HCEC 1CT (cell line): ENCODE results near the gene KRT79.
"Not testable (repeated sequence)": the region's sequence is repeated elsewhere in the genome, so short reads cannot be mapped to it uniquely, and the experiment has no call there.

ENCODE experiments used
- DNase-seq: peaks from one replicate; pipeline ENCODE4 v3.0.0-alpha.2; 2017

KRT79 gene

DNA sequence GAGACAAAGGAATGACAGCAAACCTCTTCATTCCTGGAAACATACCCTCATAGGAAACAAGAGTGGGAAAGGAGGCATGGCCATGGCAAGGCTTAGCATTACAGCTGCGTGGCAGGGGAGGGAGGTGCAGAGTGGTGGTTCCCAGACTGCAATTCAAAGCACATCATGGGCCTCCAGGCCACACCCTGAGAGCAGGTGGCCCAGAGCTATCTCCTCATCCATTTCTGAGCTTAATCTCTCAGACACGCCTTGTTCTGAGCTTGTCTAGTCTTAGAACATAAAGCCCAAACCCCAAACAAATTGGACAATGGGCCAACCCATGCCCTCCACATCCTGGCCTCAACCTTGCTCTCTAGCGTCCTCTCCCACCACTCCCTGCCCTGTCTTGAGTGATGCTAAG lies 32.3 kb downstream of the KRT79 start:
- DNase-seq = no peak

DNA sequence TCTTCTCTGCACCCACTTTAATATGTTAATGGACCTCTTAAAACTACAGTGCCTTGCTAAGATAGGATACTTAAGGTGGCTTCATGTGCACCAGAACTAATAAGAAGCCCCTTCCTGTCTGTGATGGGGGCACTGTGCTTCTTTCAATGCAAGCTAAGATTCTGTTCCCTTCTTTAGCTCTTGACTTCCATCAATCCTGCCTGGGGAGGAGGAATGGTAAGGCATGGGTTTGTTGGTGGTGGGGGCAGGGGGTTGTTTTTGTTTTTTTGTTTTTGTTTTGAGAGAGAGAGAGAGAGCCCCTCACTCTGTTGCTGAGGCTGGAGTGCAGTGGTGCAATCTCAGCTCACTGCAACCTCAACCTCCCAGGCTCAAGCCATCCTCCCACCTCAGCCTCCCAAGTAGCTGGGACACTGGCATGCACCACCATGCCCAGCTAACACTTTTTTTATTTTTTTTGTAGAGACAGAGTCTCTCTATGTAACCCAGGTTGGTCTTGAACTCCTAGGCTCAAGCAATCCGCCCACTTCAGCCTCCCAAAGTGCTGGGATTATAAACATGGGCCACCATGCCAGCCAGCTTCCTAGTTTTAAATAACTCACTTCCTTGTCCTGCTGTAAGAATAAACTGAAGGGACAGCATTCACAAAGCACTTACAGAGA lies 33.7 kb downstream of the KRT79 start:
- no peak for DNase-seq

GRCh38 chr12:52799505-52800211 lies 34.5 kb downstream of the KRT79 start:
- DNase-seq = no peak

- peak; percentile 58 for DNase-seq
These were observed 35.2 kb downstream of the KRT79 start for GRCh38 chr12:52798671-52799504.

- peak; percentile 83 for DNase-seq
These were observed 36.0 kb downstream of the KRT79 start for GRCh38 chr12:52798003-52798670.

- DNase-seq = no peak
These were observed 36.6 kb downstream of the KRT79 start for GRCh38 chr12:52797529-52797894.

DNA sequence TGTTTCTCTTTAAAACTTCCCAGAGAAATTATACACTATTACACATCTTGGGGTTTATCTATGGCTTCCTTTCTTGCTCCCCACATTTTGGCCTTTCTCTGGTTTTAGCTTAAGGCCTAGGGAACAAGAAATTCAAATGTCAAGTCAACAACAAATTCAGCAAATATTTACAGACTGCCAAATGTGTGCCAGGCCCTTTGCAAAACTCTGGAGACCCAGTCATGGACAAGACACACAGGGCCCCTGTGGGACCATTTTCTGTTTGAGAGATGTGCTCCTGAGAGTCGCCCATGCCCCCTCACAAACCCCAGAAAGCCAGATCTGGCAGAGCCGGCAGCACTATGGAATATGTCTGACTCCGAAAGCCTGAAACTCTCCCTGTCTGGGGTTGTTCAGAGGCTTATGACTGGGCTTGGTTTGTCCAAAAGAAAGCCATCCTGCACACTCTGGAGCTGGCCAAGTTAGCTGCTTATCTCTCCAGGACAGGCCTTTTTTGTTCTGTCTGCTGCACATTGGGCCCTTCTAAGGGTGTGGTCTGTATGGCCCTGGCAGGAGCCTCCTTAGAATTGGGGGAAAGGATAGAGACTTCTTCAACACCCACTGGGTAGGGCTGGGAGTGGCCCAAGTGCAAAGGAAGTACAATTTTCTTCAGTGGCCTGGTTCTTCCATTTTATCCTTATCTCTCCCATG lies 37.1 kb downstream of the KRT79 start:
- no peak for DNase-seq

GRCh38 chr12:52796429-52796794 lies 37.7 kb downstream of the KRT79 start:
- no peak for DNase-seq

- DNase-seq = no peak
These were observed 38.2 kb downstream of the KRT79 start, which contains the start of gene KRT3 for GRCh38 chr12:52795694-52796428. KRT3 (minus strand) TSS chr12:52796117; CDS start chr12:52796042, 75 bp downstream.

DNA sequence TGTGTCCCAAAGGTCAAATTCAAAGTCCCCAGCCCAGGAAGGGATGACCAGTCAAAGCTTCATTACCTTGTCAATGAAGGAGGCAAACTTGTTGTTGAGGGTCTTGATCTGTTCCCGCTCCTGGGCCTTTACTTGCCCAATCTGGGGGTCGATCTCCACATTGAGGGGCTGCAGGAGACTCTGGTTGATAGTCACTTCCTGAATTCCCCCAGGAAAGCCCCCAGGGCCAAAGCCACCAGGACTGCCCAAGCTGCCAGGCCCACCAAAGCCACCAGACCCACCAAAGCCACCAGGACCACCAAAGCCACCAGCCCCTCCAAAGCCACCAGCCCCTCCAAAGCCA lies 38.8 kb downstream of the KRT79 start:
- DNase-seq = not testable (repeated sequence)

GRCh38 chr12:52794479-52795331 lies 39.4 kb downstream of the KRT79 start:
- DNase-seq = no peak

GRCh38 chr12:52792185-52793029 lies 41.7 kb downstream of the KRT79 start:
- no peak for DNase-seq

GRCh38 chr12:52791271-52792184 lies 42.6 kb downstream of the KRT79 start:
- no peak for DNase-seq

DNA sequence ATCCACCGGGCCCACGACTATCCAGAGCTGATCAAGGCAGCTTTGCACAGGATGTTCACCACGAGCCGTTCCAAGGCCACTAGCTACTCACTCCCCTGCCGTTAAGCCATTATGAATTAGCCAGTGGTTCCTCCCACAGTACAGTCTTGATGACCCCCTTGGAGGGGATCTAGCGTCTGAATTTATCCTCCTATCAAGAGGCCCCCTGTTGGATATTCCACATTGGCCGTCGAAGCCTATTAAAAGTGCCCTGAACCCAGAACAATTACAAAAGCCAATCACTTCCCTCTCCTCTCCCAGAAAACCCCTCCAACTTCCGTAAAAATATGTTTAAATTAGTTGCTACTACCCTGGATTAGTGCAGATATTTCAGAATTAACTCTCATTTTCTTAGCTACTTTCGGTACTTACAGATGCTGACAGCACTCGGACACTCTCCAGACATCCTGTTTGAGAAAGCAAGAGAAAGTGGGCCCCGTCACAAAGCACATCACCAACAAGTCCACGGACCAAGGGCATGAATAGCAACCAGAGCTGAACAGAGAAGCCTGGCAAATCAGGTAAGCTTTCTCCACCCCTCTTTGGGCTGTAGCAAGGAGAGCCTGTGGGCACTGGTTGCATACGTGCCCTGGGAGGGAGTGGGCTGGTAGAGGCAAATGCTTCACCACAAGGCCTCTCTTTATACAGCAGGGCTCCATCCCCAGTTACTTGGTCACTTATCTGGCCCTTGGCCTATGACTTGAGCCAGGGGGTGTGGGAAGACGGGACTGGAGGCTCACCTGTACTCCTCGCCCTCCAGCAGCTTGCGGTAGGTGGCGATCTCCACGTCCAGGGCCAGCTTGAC lies 43.5 kb downstream of the KRT79 start:
- no peak for DNase-seq

GRCh38 chr12:52789637-52790426 lies 44.3 kb downstream of the KRT79 start:
- DNase-seq = no peak

DNA sequence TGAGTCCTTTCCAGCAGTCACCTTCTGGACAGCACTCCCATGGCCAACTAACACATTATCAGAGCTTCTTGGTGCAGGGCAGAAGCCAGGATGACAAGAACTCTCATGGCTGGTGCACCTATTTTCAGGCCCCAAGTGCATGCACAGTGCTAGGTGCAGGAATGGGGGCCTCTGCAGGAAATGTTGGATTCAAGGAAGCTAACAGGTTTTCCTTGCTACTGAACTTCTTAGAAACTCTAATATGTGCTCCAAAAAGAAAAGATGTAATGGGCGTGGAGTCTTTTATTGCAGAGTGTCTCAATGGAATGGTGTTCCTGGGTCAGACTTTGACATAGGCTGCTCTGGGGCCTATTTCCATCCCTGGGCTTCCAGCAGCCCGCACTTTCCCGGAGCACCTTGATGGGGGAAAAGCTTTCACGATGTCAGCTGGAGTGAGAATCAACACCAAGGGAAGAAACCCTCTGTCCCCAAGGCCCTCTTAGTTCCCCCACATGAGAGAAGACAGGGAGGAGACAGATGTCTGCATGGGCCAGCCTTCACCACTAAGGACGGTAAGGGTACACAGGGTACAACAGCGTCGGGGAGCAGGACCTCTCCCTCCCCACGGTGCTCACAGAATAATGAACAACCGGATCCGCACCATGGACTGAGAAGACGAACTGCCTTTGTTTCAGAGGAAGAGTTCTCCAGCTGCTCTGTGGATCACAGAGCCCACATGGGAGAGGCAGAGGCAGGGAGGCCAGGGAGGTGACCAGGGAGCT lies 45.1 kb downstream of the KRT79 start:
- DNase-seq = no peak
